NCI-H510A treated with DMSO at 0.1 percent for 48 hours (cell line): Measurements from ENCODE around the gene FTL.

Experiments used
- DNase-seq: peaks from one replicate; lab custom pipeline; 2025; lab: John Stamatoyannopoulos, UW

The FTL gene

GRCh38 chr19:48992581-48993174 is 27.6 kb downstream of the FTL start:
- DNase-seq, result no peak

- DNase-seq, result peak; percentile 99
Observed at GRCh38 chr19:48993175-48994034, 28.3 kb downstream of the FTL start, which contains the start of the genes GYS1 and RUVBL2. GYS1 (minus strand) TSS chr19:48993309; CDS start chr19:48993112, 197 bp downstream. RUVBL2 (plus strand) TSS chr19:48993887; CDS start chr19:48993912, 25 bp downstream.

- no peak for DNase-seq
Observed at GRCh38 chr19:48994035-48994386, 28.9 kb downstream of the FTL start.

GRCh38 chr19:48997972-48998371 is 32.9 kb downstream of the FTL start:
- DNase-seq, result peak; percentile 19

GRCh38 chr19:48999481-49000325 is 34.6 kb downstream of the FTL start:
- DNase-seq, result no peak

GRCh38 chr19:49004133-49004532 is 39.0 kb downstream of the FTL start:
- DNase-seq, result no peak

- no peak for DNase-seq
Observed at GRCh38 chr19:49004964-49005614, 40.0 kb downstream of the FTL start.

GRCh38 chr19:49006905-49007304 is 41.8 kb downstream of the FTL start:
- no peak for DNase-seq

- no peak for DNase-seq
Observed at GRCh38 chr19:49009828-49010227, 44.7 kb downstream of the FTL start.

- DNase-seq, result no peak
Observed at GRCh38 chr19:49010453-49010852, 45.3 kb downstream of the FTL start.

GRCh38 chr19:49011194-49011593 is 46.1 kb downstream of the FTL start:
- no peak for DNase-seq

GRCh38 chr19:49014123-49014869 is 49.2 kb downstream of the FTL start:
- no peak for DNase-seq

- no peak for DNase-seq
Observed at GRCh38 chr19:49014870-49015255, 49.8 kb downstream of the FTL start.

- DNase-seq, result no peak
Observed at GRCh38 chr19:49016067-49016839, 51.1 kb downstream of the FTL start.
